Keratinocyte (primary cell): ENCODE data around the gene CYP11A1. TPM values are rescaled to one million over a fixed set of nuclear protein-coding genes. Genes with fewer than 3 reads are reported as not detected.
A peak's percentile ranks its signal among the peaks of the same experiment; 100 is the strongest.

Source experiments
- DNase-seq: peaks from one replicate; pipeline ENCODE4 v3.0.0-alpha.2; 2011; ENCODE audit warnings: low read depth, missing footprints, low spot score
- FAIRE-seq: peaks from 2 replicates; lab custom pipeline; 2011; peaks lifted over from hg19 to GRCh38; lab: Jason Lieb, UNC
- H2AFZ ChIP-seq: 2 replicates; pipeline ENCODE4 v1.6.0; 2012; ENCODE audit warnings: low read length, control low read depth, inconsistent platforms; ENCODE audit not compliant: control insufficient read depth
- H3K27ac ChIP-seq: 2 replicates; pipeline ENCODE4 v1.5.1; 2011; ENCODE audit warnings: low read length; ENCODE audit not compliant: control insufficient read depth, insufficient read depth
- H3K27me3 ChIP-seq: 3 replicates; pipeline ENCODE4 v1.6.0; 2011; ENCODE audit warnings: low read length; ENCODE audit not compliant: control insufficient read depth, insufficient read depth; ENCODE audit errors: extremely low read depth
- H3K36me3 ChIP-seq, 2 experiments: 2 replicates in 1 of 2; 3 replicates in 1 of 2; pipeline ENCODE4 v1.5.1; 2011; ENCODE audit warnings: low read length in 2 of 2, mild to moderate bottlenecking in 1 of 2; ENCODE audit not compliant: control insufficient read depth in 2 of 2, insufficient read depth in 2 of 2; ENCODE audit errors: extremely low read depth in 1 of 2
- H3K4me1 ChIP-seq: 3 replicates; pipeline ENCODE4 v1.5.1; 2011; ENCODE audit warnings: low read length; ENCODE audit not compliant: control insufficient read depth, insufficient read depth; ENCODE audit errors: extremely low read depth
- H3K4me2 ChIP-seq: 3 replicates; pipeline ENCODE4 v1.6.0; 2011; ENCODE audit warnings: low read depth, low read length; ENCODE audit not compliant: control insufficient read depth, insufficient read depth; ENCODE audit errors: extremely low read depth
- H3K4me3 ChIP-seq, 3 experiments: fragments of 200-600 bp in 1 of 3; sonication (generic) in 1 of 3; 2 replicates in 2 of 3; 3 replicates in 1 of 3; pipeline ENCODE4 v1.5.1; 2011 to 2016; ENCODE audit warnings: low read length in 3 of 3, mild to moderate bottlenecking in 3 of 3, control low read depth in 2 of 3, inconsistent platforms in 1 of 3, low read depth in 1 of 3, mixed read lengths in 1 of 3, mixed run types in 1 of 3, moderate library complexity in 1 of 3; ENCODE audit not compliant: control insufficient read depth in 2 of 3, insufficient read depth in 2 of 3; ENCODE audit errors: extremely low read depth in 1 of 3
- H3K79me2 ChIP-seq: 2 replicates; pipeline ENCODE4 v1.6.0; 2012; ENCODE audit warnings: low read length; ENCODE audit not compliant: control insufficient read depth, insufficient read depth
- H3K9ac ChIP-seq: 3 replicates; pipeline ENCODE4 v1.6.0; 2011; ENCODE audit warnings: low read length; ENCODE audit not compliant: control insufficient read depth, insufficient read depth; ENCODE audit errors: extremely low read depth
- H3K9me1 ChIP-seq: 3 replicates; pipeline ENCODE4 v1.6.0; 2011; ENCODE audit warnings: low read length; ENCODE audit not compliant: control insufficient read depth, insufficient read depth; ENCODE audit errors: extremely low read depth
- H3K9me3 ChIP-seq: 2 replicates; pipeline ENCODE4 v1.5.1; 2012; ENCODE audit warnings: low read depth, low read length; ENCODE audit not compliant: control insufficient read depth
- H4K20me1 ChIP-seq: 3 replicates; pipeline ENCODE4 v1.6.0; 2011; ENCODE audit warnings: low read length; ENCODE audit not compliant: control insufficient read depth, insufficient read depth; ENCODE audit errors: extremely low read depth
- EZH2 ChIP-seq: IDR thresholded peaks from one replicate; pipeline ENCODE4 v1.6.1; 2012; ENCODE audit warnings: inconsistent platforms, mild to moderate bottlenecking, low read length, moderate library complexity
- dilution Hi-C: fragments of 300-500 bp; cut with MboI; formaldehyde crosslinking; loops from one replicate; pipeline ENCODE4 v1.7.0; 2020; ENCODE audit warnings: low sequenced_read_pairs; ENCODE audit not compliant: extremely low pct_ligation_motif_present
- polyA plus RNA-seq, 5 experiments: library from polyadenylated mRNA; depleted of rRNA in 3 of 5; stranded (reverse) in 3 of 5; stranded (forward) in 1 of 5; unstranded in 1 of 5; fragments of >200 nt; gene quantifications; 1 replicate in 1 of 5; 2 replicates in 3 of 5; 3 replicates in 1 of 5; pipeline versions ENCODE4 v1.2.1 to v1.2.3, GENCODE V29; 2011 to 2012; ENCODE audit warnings: missing spikeins in 2 of 5, low read depth in 1 of 5, low replicate concordance in 1 of 5
- TF ChIP-seq, protein P1 (sequence below), 3 experiments: IDR thresholded peaks in 1 of 3; conservative IDR thresholded peaks in 1 of 3; optimal IDR thresholded peaks in 1 of 3; 2 replicates in 2 of 3; 3 replicates in 1 of 3; pipeline versions ENCODE3 to v1.5.1; 2011; ENCODE audit warnings: low read length in 3 of 3, mild to moderate bottlenecking in 3 of 3, moderate library complexity in 2 of 3, control low read depth in 1 of 3, inconsistent platforms in 1 of 3; ENCODE audit not compliant: insufficient read depth in 2 of 3; ENCODE audit errors: extremely low read depth in 1 of 3

The CYP11A1 gene
- polyA plus RNA-seq, 1 donor (not counting 4 experiments of a cell fraction or from before 2014, with no cell fraction given): not detected

DNA sequence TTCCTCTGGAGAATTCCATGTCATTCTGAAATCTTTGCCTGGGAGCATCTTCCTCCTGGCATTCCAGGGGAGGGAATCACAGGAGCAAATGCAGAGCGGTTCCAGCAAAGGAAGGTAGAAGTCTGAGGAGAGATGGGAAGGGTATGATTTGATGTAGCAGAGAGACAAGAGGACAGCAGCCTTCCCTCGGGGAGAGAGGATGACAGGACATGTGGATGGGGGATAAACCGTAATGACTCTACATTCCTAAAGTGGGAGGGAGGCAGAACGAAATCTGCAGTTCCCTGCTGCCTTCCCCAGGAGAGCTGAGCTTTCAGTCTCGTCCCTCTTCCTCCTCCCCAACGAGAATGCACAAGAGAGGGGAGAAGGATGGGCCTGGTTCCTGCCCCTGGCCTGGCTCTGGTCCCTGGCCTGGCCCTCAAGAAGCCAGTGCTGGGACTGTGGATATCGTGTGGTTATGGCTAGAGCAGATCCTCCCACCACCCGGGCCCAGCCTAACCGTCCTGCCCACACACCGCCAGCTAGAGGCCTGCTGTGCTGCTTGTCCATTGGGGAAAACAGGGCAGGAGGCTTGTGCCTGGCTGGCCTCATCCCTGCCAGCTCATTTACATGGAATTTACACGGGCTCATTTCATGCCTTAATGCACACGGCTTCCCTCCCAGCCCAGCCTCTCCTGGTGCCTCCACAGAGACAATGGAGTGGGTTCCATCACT, 39.7 kb upstream of the CYP11A1 start:
- H3K36me3 ChIP-seq: peaks cover 7 to 17% of the 10 kb centered on the region in 2 experiments

DNA sequence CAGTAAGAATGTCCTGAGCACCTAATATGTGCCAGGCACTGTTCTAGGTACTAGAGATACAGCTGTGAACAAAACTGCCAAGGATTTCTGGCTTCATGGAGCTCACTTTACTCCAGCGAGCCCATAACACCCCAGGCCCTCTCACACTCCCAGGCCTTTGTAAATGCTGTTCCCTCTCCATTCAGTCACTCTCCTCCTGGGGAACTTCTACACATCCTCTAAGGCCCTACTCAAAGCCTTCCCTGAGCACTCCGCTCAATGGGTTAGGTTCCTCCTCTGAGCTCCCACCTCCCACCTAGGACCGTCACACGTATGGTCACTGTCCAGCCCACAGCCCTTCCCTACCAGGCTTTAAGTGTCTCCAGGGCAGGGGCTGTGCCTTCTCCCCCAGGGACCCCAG, 39.1 kb upstream of the CYP11A1 start:
- peaks cover 32% of the 10 kb centered on the region for H3K4me1 ChIP-seq
- no peak for TF ChIP-seq EZH2
- TF ChIP-seq, protein P1, sequence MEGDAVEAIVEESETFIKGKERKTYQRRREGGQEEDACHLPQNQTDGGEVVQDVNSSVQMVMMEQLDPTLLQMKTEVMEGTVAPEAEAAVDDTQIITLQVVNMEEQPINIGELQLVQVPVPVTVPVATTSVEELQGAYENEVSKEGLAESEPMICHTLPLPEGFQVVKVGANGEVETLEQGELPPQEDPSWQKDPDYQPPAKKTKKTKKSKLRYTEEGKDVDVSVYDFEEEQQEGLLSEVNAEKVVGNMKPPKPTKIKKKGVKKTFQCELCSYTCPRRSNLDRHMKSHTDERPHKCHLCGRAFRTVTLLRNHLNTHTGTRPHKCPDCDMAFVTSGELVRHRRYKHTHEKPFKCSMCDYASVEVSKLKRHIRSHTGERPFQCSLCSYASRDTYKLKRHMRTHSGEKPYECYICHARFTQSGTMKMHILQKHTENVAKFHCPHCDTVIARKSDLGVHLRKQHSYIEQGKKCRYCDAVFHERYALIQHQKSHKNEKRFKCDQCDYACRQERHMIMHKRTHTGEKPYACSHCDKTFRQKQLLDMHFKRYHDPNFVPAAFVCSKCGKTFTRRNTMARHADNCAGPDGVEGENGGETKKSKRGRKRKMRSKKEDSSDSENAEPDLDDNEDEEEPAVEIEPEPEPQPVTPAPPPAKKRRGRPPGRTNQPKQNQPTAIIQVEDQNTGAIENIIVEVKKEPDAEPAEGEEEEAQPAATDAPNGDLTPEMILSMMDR (optimal IDR thresholded peaks at IDR 0.05 in 1 of 3, IDR thresholded peaks at IDR 0.05 in 1 of 3, conservative IDR thresholded peaks at IDR 0.05 in 1 of 3; ENCODE audit: extremely low read depth in 1 of 3, insufficient read depth in 2 of 3, low read length in 3 of 3): no peak
- H4K20me1 ChIP-seq: no peaks in the 10 kb centered on the region
- H3K27me3 ChIP-seq: no peaks in the 10 kb centered on the region
- H2AFZ ChIP-seq: no peak overlapping the region
- H3K27ac ChIP-seq: peak overlapping the region; percentile 82
- no peak for FAIRE-seq
- H3K9me3 ChIP-seq: no peaks in the 10 kb centered on the region
- H3K9me1 ChIP-seq: peaks cover 3% of the 10 kb centered on the region
- peak overlapping the region; percentile 69 for H3K9ac ChIP-seq
- H3K4me3 ChIP-seq: no peak overlapping the region
- DNase-seq: no peak
- dilution Hi-C loops: no loop called here
- peaks cover 6 to 12% of the 10 kb centered on the region in 2 experiments for H3K36me3 ChIP-seq
- no peaks in the 10 kb centered on the region for H3K79me2 ChIP-seq
- H3K4me2 ChIP-seq: no peak overlapping the region

More for the DNA sequence above, 39.7 kb upstream of the CYP11A1 start:
- Histone ChIP-seq H3K27me3 (no peaks in the 10 kb centered on the region), H3K4me2 (peak overlapping the region; percentile 14), H3K4me1 (peaks cover 31% of the 10 kb centered on the region), H3K9me3 (no peaks in the 10 kb centered on the region), H4K20me1 (no peaks in the 10 kb centered on the region), H3K79me2 (no peaks in the 10 kb centered on the region), H3K9me1 (peaks cover 3% of the 10 kb centered on the region), H3K9ac (peak overlapping the region; percentile 69), H3K27ac (peak overlapping the region; percentile 82), H2AFZ (peak overlapping the region; percentile 65), H3K4me3 (peak overlapping the region in 1 of 3 experiments; percentile 17)
- FAIRE-seq (peak; percentile 85), DNase-seq (no peak)
- no peak for TF ChIP-seq EZH2
- TF ChIP-seq, protein P1 (optimal IDR thresholded peaks at IDR 0.05 in 1 of 3, IDR thresholded peaks at IDR 0.05 in 1 of 3, conservative IDR thresholded peaks at IDR 0.05 in 1 of 3; ENCODE audit: extremely low read depth in 1 of 3, insufficient read depth in 2 of 3, low read length in 3 of 3): peak in 2 of 3 experiments; percentile 14 to 31
- dilution Hi-C loops: no loop called here
